Panc1 (cell line): ENCODE data around the gene RHEBL1. TPM values are rescaled to one million over a fixed set of nuclear protein-coding genes. Genes with fewer than 3 reads are reported as not detected.

Source experiments
- ATAC-seq: fragments of 200-7000 bp; cut with Tn5 transposase; 2 replicates; pipeline ENCODE4 v1.9.1; 2020; ENCODE audit warnings: mild to moderate bottlenecking, moderate library complexity
- BruUV-seq: library from RNA; stranded (reverse); fragments of 400-500 nt; replicated peaks from 2 replicates; lab custom pipeline; 2021; lab: Mats Ljungman, UMichigan
- CTCF ChIA-PET: fragments of 300-600 bp; sonication (Branson Sonifier 250); formaldehyde crosslinking; loops from one replicate; lab custom pipeline; 2022; ENCODE audit warnings: antibody characterized with exemption; lab: Charles Lee
- POLR2A ChIA-PET: fragments of 300-600 bp; sonication (Branson Sonifier 250); formaldehyde crosslinking; loops from one replicate; lab custom pipeline; 2022; ENCODE audit warnings: antibody characterized with exemption; lab: Charles Lee
- DNase-seq: peaks from one replicate; pipeline ENCODE4 v3.0.0-alpha.2; 2010; ENCODE audit warnings: low read depth, low spot score
- H3K27ac ChIP-seq: 2 replicates; pipeline ENCODE4 v1.5.1; 2011; ENCODE audit warnings: mild to moderate bottlenecking, low read length, inconsistent platforms
- H3K27me3 ChIP-seq: fragments of 200-500 bp; sonication (Bioruptor generic); 2 replicates; pipeline ENCODE4 v1.6.0; 2014; ENCODE audit warnings: low read length, inconsistent platforms; ENCODE audit not compliant: control insufficient read depth, insufficient read depth
- H3K36me3 ChIP-seq: fragments of 200-500 bp; sonication (Bioruptor generic); 2 replicates; pipeline ENCODE4 v1.5.1; 2014; ENCODE audit warnings: inconsistent platforms, mild to moderate bottlenecking, low read length, moderate library complexity; ENCODE audit not compliant: control insufficient read depth, insufficient read depth
- H3K4me1 ChIP-seq: 2 replicates; pipeline ENCODE4 v1.5.1; 2011; ENCODE audit warnings: inconsistent platforms, mild to moderate bottlenecking, low read length, moderate library complexity; ENCODE audit not compliant: control insufficient read depth, insufficient read depth
- H3K4me3 ChIP-seq, 2 experiments: 2 replicates each; pipeline ENCODE4 v1.5.1; 2011 to 2012; ENCODE audit warnings: low read depth in 2 of 2, low read length in 2 of 2, mild to moderate bottlenecking in 2 of 2, inconsistent platforms in 1 of 2, moderate library complexity in 1 of 2
- H3K9me3 ChIP-seq: fragments of 200-500 bp; sonication (Bioruptor generic); 2 replicates; pipeline ENCODE4 v1.5.1; 2014; ENCODE audit warnings: low read depth, mild to moderate bottlenecking, inconsistent platforms, low read length, moderate library complexity; ENCODE audit not compliant: control insufficient read depth, insufficient read depth
- POLR2AphosphoS5 ChIP-seq: IDR thresholded peaks from 2 replicates; pipeline ENCODE4 v1.6.1; 2012; ENCODE audit warnings: mild to moderate bottlenecking, low read depth, low read length, moderate library complexity
- SIN3A ChIP-seq: IDR thresholded peaks from 2 replicates; pipeline ENCODE4 v1.6.1; 2012; ENCODE audit warnings: low read depth, mild to moderate bottlenecking, low read length, moderate library complexity, borderline replicate concordance; ENCODE audit not compliant: insufficient read depth
- TCF7L2 ChIP-seq: IDR thresholded peaks from 2 replicates; pipeline ENCODE4 v1.6.1; 2011; ENCODE audit warnings: mild to moderate bottlenecking, low read depth, low read length, inconsistent platforms
- in situ Hi-C: cut with HindIII; loops from 2 replicates; pipeline ENCODE4 v1.10.0; 2016; ENCODE audit warnings: low sequenced_read_pairs, low pct_unique_long_range_greater_than_20kb
- intact Hi-C: fragments of 100-400 bp; cut with micrococcal nuclease; formaldehyde crosslinking; loops from one replicate; pipeline ENCODE4 v1.10.0; 2022; ENCODE audit not compliant: unreplicated experiment
- total RNA-seq: library from RNA; stranded (reverse); gene quantifications from one replicate; pipeline ENCODE4 v1.2.1, GENCODE V29; 2021; ENCODE audit not compliant: unreplicated experiment
- TF ChIP-seq, protein P1 (sequence below), 2 experiments: IDR thresholded peaks; 2 replicates each; pipeline ENCODE4 v1.6.1; 2011 to 2012; ENCODE audit warnings: low read depth in 2 of 2, control low read depth in 1 of 2, low read length in 1 of 2, mild to moderate bottlenecking in 1 of 2, moderate library complexity in 1 of 2; ENCODE audit not compliant: insufficient read depth in 1 of 2
- TF ChIP-seq, protein P2 (sequence below): fragments of 450-650 bp; IDR thresholded peaks from 2 replicates; pipeline ENCODE4 v1.5.1; 2017; ENCODE audit warnings: mild to moderate bottlenecking

The RHEBL1 gene
- total RNA-seq, 1 experiment from 2014 or later, result 4.7 TPM

DNA sequence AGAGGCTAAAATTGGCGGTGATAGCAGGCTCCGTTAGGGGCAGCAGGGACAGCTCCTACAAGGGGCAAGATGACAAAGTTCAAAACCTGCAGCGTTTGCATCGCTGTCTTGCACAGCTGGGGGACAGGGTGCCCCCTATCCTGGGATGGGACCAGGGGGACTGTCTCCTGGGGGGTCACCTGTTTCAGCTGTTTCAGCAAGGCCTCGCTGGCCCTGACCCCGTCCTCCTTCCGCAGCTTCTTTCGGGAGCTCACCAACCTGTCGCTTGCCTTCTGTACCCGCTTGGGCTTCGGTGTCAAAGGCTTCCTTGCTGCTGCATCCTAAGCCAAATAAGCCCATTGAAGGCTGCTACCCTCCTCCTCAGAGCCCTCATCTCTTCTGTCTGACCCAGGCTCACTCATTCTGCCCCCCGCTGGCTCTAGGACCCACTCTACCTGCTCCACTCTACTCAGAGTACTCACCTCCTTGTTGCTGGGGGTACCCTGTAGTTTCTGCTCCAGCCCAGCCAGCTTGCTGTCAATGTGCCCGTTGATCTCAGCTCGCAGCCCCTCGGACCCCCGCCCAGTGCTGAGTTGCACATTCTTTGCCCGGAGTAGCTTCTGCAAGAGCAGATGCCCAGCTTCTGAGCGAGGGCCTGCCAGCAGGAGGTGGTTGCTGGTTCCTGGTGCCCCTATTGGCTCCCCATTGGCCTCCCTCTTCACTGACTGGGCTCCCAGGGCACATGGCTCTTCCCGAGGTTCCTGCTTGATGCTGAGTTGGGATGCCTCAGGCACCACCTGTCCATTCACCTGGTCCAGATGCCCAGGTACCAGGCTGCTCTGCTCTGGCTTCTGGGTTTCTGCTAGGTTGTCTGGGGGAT lies 38.8 kb downstream of the RHEBL1 start:
- ATAC-seq (no peak), DNase-seq (no peak)
- in situ Hi-C loops (no loop called here), intact Hi-C loops (no loop called here)
- Histone ChIP-seq H3K27me3 (no peaks in the 10 kb centered on the region), H3K4me3 (no peak overlapping the region), H3K27ac (no peak overlapping the region), H3K9me3 (no peaks in the 10 kb centered on the region), H3K4me1 (no peaks in the 10 kb centered on the region), H3K36me3 (peaks cover 12% of the 10 kb centered on the region)
- TF ChIP-seq TCF7L2, result no peak
- TF ChIP-seq, protein P1, sequence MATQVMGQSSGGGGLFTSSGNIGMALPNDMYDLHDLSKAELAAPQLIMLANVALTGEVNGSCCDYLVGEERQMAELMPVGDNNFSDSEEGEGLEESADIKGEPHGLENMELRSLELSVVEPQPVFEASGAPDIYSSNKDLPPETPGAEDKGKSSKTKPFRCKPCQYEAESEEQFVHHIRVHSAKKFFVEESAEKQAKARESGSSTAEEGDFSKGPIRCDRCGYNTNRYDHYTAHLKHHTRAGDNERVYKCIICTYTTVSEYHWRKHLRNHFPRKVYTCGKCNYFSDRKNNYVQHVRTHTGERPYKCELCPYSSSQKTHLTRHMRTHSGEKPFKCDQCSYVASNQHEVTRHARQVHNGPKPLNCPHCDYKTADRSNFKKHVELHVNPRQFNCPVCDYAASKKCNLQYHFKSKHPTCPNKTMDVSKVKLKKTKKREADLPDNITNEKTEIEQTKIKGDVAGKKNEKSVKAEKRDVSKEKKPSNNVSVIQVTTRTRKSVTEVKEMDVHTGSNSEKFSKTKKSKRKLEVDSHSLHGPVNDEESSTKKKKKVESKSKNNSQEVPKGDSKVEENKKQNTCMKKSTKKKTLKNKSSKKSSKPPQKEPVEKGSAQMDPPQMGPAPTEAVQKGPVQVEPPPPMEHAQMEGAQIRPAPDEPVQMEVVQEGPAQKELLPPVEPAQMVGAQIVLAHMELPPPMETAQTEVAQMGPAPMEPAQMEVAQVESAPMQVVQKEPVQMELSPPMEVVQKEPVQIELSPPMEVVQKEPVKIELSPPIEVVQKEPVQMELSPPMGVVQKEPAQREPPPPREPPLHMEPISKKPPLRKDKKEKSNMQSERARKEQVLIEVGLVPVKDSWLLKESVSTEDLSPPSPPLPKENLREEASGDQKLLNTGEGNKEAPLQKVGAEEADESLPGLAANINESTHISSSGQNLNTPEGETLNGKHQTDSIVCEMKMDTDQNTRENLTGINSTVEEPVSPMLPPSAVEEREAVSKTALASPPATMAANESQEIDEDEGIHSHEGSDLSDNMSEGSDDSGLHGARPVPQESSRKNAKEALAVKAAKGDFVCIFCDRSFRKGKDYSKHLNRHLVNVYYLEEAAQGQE (IDR thresholded peaks at IDR 0.05; ENCODE audit: insufficient read depth in 1 of 2, low read depth in 2 of 2, low read length in 1 of 2), result no peak
- no peak for TF ChIP-seq SIN3A
- TF ChIP-seq POLR2AphosphoS5, result no peak
- TF ChIP-seq, protein P2, sequence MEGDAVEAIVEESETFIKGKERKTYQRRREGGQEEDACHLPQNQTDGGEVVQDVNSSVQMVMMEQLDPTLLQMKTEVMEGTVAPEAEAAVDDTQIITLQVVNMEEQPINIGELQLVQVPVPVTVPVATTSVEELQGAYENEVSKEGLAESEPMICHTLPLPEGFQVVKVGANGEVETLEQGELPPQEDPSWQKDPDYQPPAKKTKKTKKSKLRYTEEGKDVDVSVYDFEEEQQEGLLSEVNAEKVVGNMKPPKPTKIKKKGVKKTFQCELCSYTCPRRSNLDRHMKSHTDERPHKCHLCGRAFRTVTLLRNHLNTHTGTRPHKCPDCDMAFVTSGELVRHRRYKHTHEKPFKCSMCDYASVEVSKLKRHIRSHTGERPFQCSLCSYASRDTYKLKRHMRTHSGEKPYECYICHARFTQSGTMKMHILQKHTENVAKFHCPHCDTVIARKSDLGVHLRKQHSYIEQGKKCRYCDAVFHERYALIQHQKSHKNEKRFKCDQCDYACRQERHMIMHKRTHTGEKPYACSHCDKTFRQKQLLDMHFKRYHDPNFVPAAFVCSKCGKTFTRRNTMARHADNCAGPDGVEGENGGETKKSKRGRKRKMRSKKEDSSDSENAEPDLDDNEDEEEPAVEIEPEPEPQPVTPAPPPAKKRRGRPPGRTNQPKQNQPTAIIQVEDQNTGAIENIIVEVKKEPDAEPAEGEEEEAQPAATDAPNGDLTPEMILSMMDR, result no peak
- POLR2A ChIA-PET, result interaction anchor here (0.5 to 0.6 kb wide), 2 partner anchors 11 to 83 kb away, joined by 3 to 14 read pairs; no protein-coding TSS in a partner anchor
- no TSS peak for BruUV-seq
- CTCF ChIA-PET, result no interaction called here

DNA sequence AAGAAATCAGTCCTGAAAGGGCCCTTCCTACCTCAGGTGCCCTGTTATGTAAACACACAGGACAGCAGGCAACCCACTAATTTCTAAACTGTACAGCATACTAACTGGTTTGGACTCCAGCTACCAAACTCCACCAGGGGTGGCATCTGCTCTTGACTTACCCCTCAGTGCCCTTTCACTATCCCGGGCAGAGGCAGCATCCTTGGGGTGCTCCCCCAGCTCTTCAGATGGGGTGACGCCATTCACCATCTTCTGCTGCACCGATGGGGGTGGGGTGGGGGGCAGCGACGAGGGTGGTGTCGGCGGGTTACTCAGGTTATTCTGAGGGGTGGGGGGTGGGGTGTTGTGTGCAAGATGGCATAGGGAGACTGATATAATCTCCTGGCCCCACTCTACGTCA lies 39.7 kb downstream of the RHEBL1 start:
- H3K27me3 ChIP-seq, result no peaks in the 10 kb centered on the region
- no peak overlapping the region for H3K4me3 ChIP-seq
- H3K27ac ChIP-seq, result no peak overlapping the region
- intact Hi-C loops (no loop called here), in situ Hi-C loops (no loop called here)
- CTCF ChIA-PET, result interaction anchor here (1.1 kb wide), 1 partner anchor 14 kb away, joined by 6 read pairs; no protein-coding TSS in a partner anchor
- ATAC-seq (no peak), DNase-seq (no peak)
- no TSS peak for BruUV-seq
- POLR2A ChIA-PET, result interaction anchor here (0.5 to 0.7 kb wide), 3 partner anchors 10 to 84 kb away, joined by 3 to 14 read pairs (median 5); no protein-coding TSS in a partner anchor
- no peaks in the 10 kb centered on the region for H3K4me1 ChIP-seq
- H3K36me3 ChIP-seq, result peaks cover 20% of the 10 kb centered on the region
- TF ChIP-seq POLR2AphosphoS5 (0 out of 2 replicates have a peak, but pooled peaks have one; percentile 18), SIN3A (no peak)
- H3K9me3 ChIP-seq, result no peaks in the 10 kb centered on the region
